PC-9 (cell line): ENCODE results near the gene ZCCHC12. TPM values are rescaled to one million over a fixed set of nuclear protein-coding genes. Genes with fewer than 3 reads are reported as not detected.
A peak's percentile ranks its signal among the peaks of the same experiment; 100 is the strongest.

Experiments used
- BruUV-seq: library from RNA; stranded (reverse); fragments of 400-500 nt; replicated peaks from 2 replicates; lab custom pipeline; 2021; lab: Mats Ljungman, UMichigan
- CTCF ChIA-PET: fragments of 300-600 bp; sonication (Branson Sonifier 250); formaldehyde crosslinking; loops from one replicate; lab custom pipeline; 2022; ENCODE audit warnings: antibody characterized with exemption; lab: Charles Lee
- POLR2A ChIA-PET: fragments of 300-600 bp; sonication (Branson Sonifier 250); formaldehyde crosslinking; loops from one replicate; lab custom pipeline; 2022; ENCODE audit warnings: antibody characterized with exemption; ENCODE audit not compliant: unreplicated experiment; lab: Charles Lee
- DNase-seq, 2 experiments: peaks; one replicate each; pipeline versions ENCODE4 v3.0.0 to v3.0.0-alpha.2; 2015 to 2022; ENCODE audit warnings: mixed read lengths in 1 of 2
- H2AFZ ChIP-seq: fragments of 200-600 bp; sonication (generic); 2 replicates; pipeline ENCODE4 v1.8.1; 2017; ENCODE audit warnings: antibody characterized with exemption
- H3F3A ChIP-seq: fragments of 200-600 bp; sonication (generic); 2 replicates; pipeline ENCODE4 v1.8.1; 2017; ENCODE audit warnings: antibody characterized with exemption, mild to moderate bottlenecking, low read depth; ENCODE audit not compliant: insufficient read depth
- H3K27ac ChIP-seq: fragments of 200-600 bp; sonication (generic); 2 replicates; pipeline ENCODE4 v1.6.1; 2016; ENCODE audit warnings: mixed run types
- H3K27me3 ChIP-seq: fragments of 200-600 bp; sonication (generic); 2 replicates; pipeline ENCODE4 v1.6.1; 2016; ENCODE audit warnings: low read depth, mixed run types; ENCODE audit not compliant: insufficient read depth
- H3K36me3 ChIP-seq: fragments of 200-600 bp; sonication (generic); 2 replicates; pipeline ENCODE4 v1.6.1; 2016; ENCODE audit warnings: low read depth, mixed run types
- H3K4me1 ChIP-seq: fragments of 200-600 bp; sonication (generic); replicated peaks from 2 replicates; pipeline ENCODE4 v1.6.1; 2016; ENCODE audit warnings: mixed run types; ENCODE audit not compliant: insufficient read depth
- H3K4me2 ChIP-seq: fragments of 200-600 bp; sonication (generic); 2 replicates; pipeline ENCODE4 v1.6.1; 2017; ENCODE audit warnings: mixed run types
- H3K4me3 ChIP-seq: fragments of 200-600 bp; sonication (generic); 2 replicates; pipeline ENCODE4 v1.6.1; 2016; ENCODE audit warnings: mixed run types
- H3K79me2 ChIP-seq: fragments of 200-600 bp; sonication (generic); 2 replicates; pipeline ENCODE4 v1.6.1; 2017; ENCODE audit warnings: low read depth, mixed run types
- H3K9me2 ChIP-seq: fragments of 200-600 bp; sonication (generic); 2 replicates; pipeline ENCODE4 v1.8.1; 2017; ENCODE audit warnings: mild to moderate bottlenecking; ENCODE audit not compliant: insufficient read depth
- H3K9me3 ChIP-seq: fragments of 200-600 bp; sonication (generic); 2 replicates; pipeline ENCODE4 v1.8.1; 2016; ENCODE audit warnings: low read depth; ENCODE audit not compliant: insufficient read depth
- H4K20me1 ChIP-seq: fragments of 200-600 bp; sonication (generic); 2 replicates; pipeline ENCODE4 v1.8.1; 2017; ENCODE audit not compliant: insufficient read depth
- CTCF ChIP-seq: fragments of 200-600 bp; sonication (generic); conservative IDR thresholded peaks from 2 replicates; pipeline ENCODE4 v1.6.1; 2017; ENCODE audit warnings: mixed run types, antibody characterized with exemption, mild to moderate bottlenecking, moderate library complexity
- EZH2 ChIP-seq: fragments of 200-600 bp; sonication (generic); IDR thresholded peaks from 2 replicates; pipeline ENCODE4 v1.8.0; 2017; ENCODE audit warnings: antibody characterized with exemption, low read depth
- intact Hi-C: fragments of 100-400 bp; cut with micrococcal nuclease; formaldehyde crosslinking; loops from one replicate; pipeline ENCODE4 v1.10.0; 2022; ENCODE audit not compliant: unreplicated experiment
- total RNA-seq: library from RNA; stranded (reverse); gene quantifications from 2 replicates; pipeline ENCODE4 v1.2.3, GENCODE V29; 2021

The ZCCHC12 gene
- total RNA-seq, 1 experiment from 2014 or later: not detected

- Histone ChIP-seq H3F3A (no peaks in the 10 kb centered on the region), H3K4me2 (no peak overlapping the region), H3K4me1 (no peaks in the 10 kb centered on the region), H3K9me3 (no peaks in the 10 kb centered on the region), H3K4me3 (no peak overlapping the region), H3K9me2 (no peaks in the 10 kb centered on the region), H4K20me1 (no peaks in the 10 kb centered on the region), H2AFZ (no peak overlapping the region), H3K36me3 (no peaks in the 10 kb centered on the region), H3K79me2 (no peaks in the 10 kb centered on the region), H3K27ac (no peak overlapping the region), H3K27me3 (peaks cover 30% of the 10 kb centered on the region)
- CTCF ChIA-PET: no interaction called here
- DNase-seq: no peak
- TF ChIP-seq CTCF (no peak), EZH2 (no peak)
- intact Hi-C loops: no loop called here
- BruUV-seq: no TSS peak
- POLR2A ChIA-PET: no interaction called here
Observed at GRCh38 chrX:118825227-118825626, 1.6 kb downstream of the ZCCHC12 start.

GRCh38 chrX:118839334-118839958 is 15.8 kb downstream of the ZCCHC12 start:
- peak in 1 of 2 experiments; percentile 80 for DNase-seq
- H3K4me3 ChIP-seq: peak overlapping the region; percentile 53
- peak overlapping the region; percentile 78 for H2AFZ ChIP-seq
- no peaks in the 10 kb centered on the region for H4K20me1 ChIP-seq
- no peaks in the 10 kb centered on the region for H3K9me3 ChIP-seq
- H3K79me2 ChIP-seq: no peaks in the 10 kb centered on the region
- H3F3A ChIP-seq: no peaks in the 10 kb centered on the region
- BruUV-seq: no TSS peak
- H3K9me2 ChIP-seq: no peaks in the 10 kb centered on the region
- H3K4me1 ChIP-seq: no peaks in the 10 kb centered on the region
- TF ChIP-seq CTCF: peak; percentile 77
- TF ChIP-seq EZH2: no peak
- intact Hi-C loops: no loop called here
- H3K27me3 ChIP-seq: no peaks in the 10 kb centered on the region
- no peaks in the 10 kb centered on the region for H3K36me3 ChIP-seq
- POLR2A ChIA-PET: no interaction called here
- peak overlapping the region; percentile 76 for H3K4me2 ChIP-seq
- H3K27ac ChIP-seq: no peak overlapping the region
- CTCF ChIA-PET: interaction anchor here (0.6 to 1.6 kb wide), 11 partner anchors 8 to 637 kb away, joined by 3 to 9 read pairs (median 3); no protein-coding TSS in a partner anchor

GRCh38 chrX:118847676-118848075 is 24.1 kb downstream of the ZCCHC12 start:
- no peak overlapping the region for H3K27ac ChIP-seq
- no peak overlapping the region for H3K4me3 ChIP-seq
- no peak overlapping the region for H3K4me2 ChIP-seq
- intact Hi-C loops: loop anchor here (1.0 to 10.0 kb wide), 4 partner anchors 157 to 667 kb away; no protein-coding TSS in a partner anchor
- no peaks in the 10 kb centered on the region for H3K79me2 ChIP-seq
- H3K4me1 ChIP-seq: no peaks in the 10 kb centered on the region
- H2AFZ ChIP-seq: no peak overlapping the region
- BruUV-seq: no TSS peak
- H3K9me2 ChIP-seq: no peaks in the 10 kb centered on the region
- no peaks in the 10 kb centered on the region for H3K27me3 ChIP-seq
- POLR2A ChIA-PET: no interaction called here
- H3K36me3 ChIP-seq: no peaks in the 10 kb centered on the region
- CTCF ChIA-PET: interaction anchor here (0.6 to 1.2 kb wide), 4 partner anchors 9 to 300 kb away, joined by 3 to 18 read pairs (median 4); no protein-coding TSS in a partner anchor
- H4K20me1 ChIP-seq: no peaks in the 10 kb centered on the region
- no peaks in the 10 kb centered on the region for H3F3A ChIP-seq
- TF ChIP-seq EZH2 (no peak), CTCF (peak; percentile 85)
- H3K9me3 ChIP-seq: no peaks in the 10 kb centered on the region
- DNase-seq: peak in 1 of 2 experiments; percentile 59
